DMS79 (cell line): Measurements from ENCODE around the gene TBL3.

Experiments used
- DNase-seq: peaks from one replicate; lab custom pipeline; 2025; lab: John Stamatoyannopoulos, UW

Gene TBL3

GRCh38 chr16:1964506-1965395 lies 7.1 kb upstream of the TBL3 start, which contains the start of gene RPS2:
RPS2 (minus strand) TSS chr16:1964826; CDS start chr16:1964625, 201 bp downstream.
- peak; percentile 92 for DNase-seq

GRCh38 chr16:1965396-1966001 lies 6.4 kb upstream of the TBL3 start:
- no peak for DNase-seq

DNA sequence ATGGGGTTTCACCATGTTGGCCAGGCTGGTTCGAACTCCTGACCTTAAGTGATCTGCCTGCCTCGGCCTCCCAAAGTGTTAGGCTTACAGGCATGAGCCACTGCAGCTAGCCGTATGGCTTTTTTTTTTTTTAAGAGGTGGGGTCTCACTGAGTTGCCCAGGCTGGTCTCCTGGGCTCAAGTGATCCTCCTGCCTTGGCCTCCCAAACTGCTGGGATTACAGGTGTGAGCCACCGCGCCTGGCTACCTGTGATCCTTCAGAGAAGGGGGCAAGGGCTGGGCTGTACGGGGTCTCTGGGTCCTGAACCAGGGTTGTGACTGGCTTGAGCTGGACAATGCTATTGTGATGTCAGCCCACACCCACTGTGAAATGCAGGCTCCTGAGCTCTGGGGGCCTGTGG lies 5.4 kb upstream of the TBL3 start, which contains the start of gene RNF151:
TSS of gene RNF151 (plus strand) at position 397 of the 400 bp plus-strand sequence. CDS start 26 bp downstream, outside the sequence.
- DNase-seq: no peak

DNA sequence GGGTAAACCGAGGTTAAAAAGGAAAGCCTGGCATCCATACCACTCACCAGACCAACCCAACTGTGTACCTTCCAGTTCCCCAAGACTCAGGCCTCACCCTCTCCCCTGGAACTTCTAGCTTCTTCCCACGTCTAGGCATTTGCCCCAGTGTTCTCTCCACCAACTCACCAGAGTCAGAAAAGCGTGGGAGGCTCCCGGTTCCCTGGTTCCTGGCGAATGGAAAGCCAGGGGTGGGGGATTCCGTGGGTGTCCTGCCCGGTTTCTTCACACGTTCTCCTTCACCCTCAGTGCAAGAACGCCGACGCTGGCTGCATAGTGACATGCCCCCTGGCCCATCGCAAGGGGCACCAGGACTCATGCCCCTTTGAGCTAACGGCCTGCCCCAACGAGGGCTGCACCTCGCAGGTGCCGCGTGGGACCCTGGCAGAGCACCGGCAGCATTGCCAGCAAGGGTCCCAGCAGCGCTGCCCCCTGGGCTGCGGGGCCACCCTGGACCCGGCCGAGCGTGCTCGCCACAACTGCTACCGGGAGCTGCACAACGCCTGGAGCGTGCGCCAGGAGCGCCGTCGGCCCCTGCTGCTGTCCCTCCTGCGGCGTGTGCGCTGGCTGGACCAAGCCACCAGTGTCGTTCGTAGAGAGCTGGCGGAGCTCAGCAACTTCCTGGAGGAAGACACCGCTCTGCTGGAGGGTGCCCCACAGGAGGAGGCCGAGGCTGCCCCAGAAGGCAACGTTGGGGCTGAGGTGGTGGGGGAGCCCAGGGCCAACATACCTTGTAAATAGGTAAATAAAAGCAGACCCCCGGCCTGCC lies 3.5 kb upstream of the TBL3 start:
- DNase-seq: no peak

GRCh38 chr16:1972490-1972877 lies 631 bp downstream of the TBL3 start:
- no peak for DNase-seq

DNA sequence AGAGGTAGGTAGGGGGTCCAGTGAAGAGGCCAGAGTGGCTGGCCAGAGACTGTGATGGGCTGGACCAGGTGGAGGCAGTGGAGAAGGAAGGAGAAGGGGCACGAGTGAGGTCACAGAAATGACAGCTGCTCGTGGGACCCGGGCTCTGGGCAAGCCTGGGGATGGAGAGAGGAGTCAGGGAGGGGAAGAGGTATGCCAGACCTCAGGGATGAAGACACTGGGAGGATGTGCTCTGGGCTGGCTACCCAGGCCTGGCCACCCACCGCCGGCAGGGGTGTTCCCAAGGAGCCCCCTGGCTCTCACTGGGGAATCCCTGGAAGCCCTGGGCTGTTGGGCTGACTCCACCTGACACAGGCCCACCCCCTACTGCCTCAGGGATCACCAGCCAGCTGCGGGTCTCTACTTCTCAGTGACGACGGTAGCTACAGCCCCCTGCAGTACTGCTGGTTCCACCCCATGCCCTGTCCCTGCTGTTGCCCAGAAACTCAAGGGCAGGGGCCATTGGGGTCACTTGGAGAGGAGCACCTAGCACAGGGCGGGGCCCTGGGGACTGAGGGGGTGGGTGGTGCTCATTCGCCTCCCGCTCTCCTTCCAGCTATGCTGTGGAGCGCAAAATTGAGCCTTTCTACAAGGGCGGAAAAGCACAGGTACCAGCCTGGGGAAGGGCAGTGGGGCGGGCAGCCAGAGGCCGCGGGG lies 1.8 kb downstream of the TBL3 start:
- DNase-seq: no peak

DNA sequence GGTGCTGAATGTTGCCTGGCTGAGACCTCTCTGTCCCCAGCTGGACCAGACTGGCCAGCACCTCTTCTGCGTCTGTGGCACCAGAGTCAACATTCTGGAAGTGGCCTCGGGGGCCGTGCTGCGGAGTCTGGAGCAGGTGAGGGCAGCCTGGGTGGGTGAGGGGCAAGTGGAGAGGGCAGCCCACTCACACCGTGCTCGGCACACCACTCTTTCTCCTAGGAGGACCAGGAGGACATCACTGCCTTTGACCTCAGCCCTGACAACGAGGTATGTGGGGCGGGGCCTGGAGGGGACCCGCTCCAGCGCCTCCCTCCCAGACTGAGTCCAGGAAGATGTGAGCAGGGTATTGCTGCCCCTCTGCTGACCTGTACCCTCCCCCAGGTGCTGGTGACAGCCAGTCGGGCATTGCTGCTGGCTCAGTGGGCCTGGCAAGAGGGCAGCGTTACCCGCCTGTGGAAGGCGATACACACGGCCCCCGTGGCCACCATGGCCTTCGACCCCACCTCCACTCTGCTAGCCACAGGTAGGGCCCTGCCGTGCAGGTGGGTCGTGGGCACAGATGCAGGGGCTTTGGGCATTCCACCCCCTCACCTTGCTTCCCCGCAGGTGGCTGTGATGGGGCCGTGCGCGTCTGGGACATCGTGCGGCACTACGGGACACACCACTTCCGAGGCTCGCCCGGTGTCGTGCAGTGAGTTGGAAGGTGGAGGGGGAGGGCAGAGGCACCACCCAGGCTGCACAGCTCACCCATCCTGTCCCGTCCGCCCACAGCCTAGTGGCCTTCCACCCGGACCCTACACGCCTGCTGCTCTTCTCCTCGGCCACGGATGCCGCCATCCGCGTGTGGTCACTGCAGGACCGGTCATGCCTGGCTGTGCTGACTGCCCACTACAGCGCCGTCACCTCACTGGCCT lies 2.6 kb downstream of the TBL3 start:
- no peak for DNase-seq

DNA sequence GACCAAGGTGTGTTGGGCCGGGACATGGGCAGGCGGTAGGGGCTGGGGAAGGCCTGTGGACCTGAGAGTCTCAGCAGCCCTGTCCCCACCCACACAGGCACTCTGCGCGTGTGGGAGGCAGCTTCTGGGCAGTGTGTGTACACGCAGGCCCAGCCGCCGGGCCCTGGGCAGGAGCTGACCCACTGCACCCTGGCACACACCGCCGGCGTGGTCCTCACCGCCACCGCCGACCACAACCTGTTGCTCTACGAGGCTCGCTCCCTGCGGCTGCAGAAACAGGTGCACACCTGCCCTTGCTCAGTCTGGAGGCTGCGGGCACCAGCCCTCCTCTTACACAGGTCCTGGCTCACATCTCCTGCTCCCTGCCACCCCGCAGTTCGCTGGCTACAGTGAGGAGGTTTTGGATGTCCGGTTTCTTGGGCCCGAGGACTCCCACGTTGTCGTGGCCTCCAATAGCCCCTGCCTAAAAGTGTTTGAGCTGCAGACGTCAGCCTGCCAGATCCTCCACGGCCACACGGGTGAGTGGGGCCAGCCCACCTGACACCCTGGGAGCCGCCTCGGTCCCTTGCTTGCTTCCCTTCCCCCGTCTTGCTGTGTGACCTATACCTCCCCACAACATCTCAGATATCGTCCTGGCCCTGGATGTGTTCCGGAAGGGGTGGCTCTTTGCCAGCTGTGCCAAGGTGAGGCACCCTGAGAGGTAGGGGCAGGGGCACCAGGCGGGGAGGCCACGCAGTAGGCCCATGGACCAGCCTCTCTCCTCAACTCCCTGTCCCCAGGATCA lies 3.8 kb downstream of the TBL3 start:
- DNase-seq: no peak

DNA sequence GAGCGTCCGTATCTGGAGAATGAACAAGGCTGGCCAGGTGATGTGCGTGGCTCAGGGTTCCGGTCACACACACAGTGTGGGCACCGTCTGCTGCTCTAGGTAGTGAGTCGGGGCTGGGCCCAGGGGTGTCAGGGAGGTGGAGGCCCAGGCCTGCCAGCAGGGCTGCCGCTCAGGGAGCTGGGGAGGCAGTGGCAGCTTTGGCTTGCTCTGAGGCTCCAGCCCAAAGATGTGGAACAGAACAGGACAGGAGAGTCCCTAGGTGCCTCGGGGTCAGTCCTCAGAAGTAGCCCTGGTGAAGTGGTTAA lies 4.3 kb downstream of the TBL3 start:
- DNase-seq: no peak

- DNase-seq: no peak
Observed at GRCh38 chr16:1976951-1977874, 5.4 kb downstream of the TBL3 start.

DNA sequence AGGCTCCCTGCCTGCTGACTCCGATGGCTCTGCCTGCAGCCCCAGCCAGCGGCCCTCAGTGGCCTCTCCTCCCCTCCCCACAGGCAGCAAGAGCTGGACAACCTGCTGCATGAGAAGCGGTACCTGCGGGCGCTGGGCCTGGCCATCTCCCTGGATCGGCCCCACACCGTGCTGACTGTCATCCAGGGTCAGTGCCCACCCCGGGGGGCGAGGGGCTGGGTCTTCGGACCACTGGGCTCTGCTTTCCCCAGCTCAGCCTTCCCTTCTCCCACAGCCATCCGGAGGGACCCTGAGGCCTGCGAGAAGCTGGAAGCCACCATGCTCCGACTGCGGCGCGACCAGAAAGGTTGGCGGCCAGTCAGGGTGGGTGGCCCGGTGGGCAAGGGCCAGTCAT lies 6.0 kb downstream of the TBL3 start:
- no peak for DNase-seq

- DNase-seq: no peak
Observed at GRCh38 chr16:1978476-1979120, 6.7 kb downstream of the TBL3 start.

GRCh38 chr16:1979271-1980029 lies 7.6 kb downstream of the TBL3 start:
- DNase-seq: peak; percentile 38

DNA sequence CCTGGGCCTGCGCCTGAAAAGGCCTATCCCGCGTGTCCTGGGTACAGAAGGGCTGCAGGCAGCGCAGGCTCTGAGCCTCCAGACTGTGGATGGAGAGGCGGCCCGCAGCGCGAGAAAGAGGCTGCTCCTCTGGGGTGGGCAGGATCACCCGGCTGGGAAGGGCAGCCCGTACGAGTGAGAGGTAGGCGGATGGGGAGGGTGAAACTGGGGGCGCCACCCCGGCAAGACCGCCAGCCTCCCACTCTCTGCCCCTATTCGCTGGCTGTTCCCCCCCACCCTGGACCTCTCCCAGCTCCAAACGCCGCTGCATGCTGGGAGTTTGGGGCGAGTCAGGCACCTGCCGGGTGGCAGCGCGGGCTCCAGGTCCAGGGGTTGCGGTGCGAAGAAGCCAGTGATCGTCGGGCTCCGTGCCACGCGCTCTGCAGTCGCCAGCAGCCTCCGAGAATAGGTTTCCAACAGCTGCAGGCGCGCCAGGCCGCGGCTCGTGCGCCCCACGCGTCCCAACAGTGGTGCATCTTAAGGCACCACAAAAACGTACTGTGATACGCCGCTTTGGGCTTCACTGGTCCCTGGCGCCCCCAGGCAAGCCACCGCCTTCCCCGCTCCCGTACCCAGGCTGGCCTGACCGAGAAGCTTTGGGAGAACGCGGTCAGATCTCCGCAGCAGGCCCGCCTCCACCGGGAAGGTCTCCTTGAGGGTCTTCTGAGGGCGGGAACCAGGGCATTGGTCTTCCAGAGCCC lies 8.3 kb downstream of the TBL3 start:
- DNase-seq: no peak

DNA sequence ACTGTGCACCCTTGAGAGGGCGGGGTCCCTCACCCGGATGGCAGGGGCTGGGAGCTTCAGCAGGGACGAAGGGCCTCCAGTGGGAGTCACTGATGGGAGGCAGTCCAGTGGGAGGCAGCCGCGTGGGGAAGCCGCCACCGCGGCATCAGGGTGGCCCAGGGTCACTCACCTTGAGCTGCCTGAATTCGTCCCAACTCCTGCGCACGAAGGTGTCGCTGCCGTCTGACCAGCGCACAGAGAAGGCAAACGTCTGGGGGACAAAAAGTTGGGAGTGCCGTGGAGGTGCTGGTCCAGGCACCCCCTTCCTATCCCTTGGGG lies 8.9 kb downstream of the TBL3 start:
- no peak for DNase-seq

DNA sequence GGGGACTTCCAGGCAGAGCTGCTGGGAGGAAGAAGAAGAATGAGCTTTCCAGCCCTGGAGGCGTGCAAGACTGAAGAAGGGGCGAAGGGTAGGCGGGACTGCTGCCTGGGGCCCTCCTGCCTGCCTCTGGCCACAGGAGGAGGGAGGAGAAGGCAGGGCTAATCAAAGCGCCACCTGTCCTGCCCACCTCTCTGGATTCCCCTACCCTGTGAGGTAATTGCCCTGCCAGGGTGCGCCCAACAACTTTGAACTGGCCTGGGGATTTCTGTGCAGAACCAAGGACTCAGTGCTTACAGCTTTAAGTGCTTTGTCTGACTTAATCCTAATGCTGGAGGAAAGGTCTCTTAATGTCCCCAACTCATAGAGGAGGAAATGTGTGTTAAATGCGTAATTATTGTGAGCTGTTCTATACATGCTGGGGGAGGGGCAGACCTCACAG lies 9.6 kb downstream of the TBL3 start, which contains the start of gene NOXO1:
TSS of gene NOXO1 (minus strand) at position 72 of the 439 bp plus-strand sequence. CDS start 290 bp downstream, outside the sequence.
- DNase-seq: no peak

GRCh38 chr16:1982013-1982433 lies 10.2 kb downstream of the TBL3 start:
- no peak for DNase-seq
